OCI-LY7 (cell line): ENCODE results near the gene PLCZ1.

ENCODE experiments used
- EZH2phosphoT487 ChIP-seq: fragments of 200-600 bp; sonication (generic); IDR thresholded peaks from 2 replicates; pipeline ENCODE4 v1.6.1; 2018; ENCODE audit warnings: low read depth, borderline replicate concordance, mild to moderate bottlenecking, mixed run types, antibody characterized with exemption, low read length, moderate library complexity, mixed read lengths
- TF ChIP-seq, protein P1 (sequence below): fragments of 200-600 bp; sonication (generic); conservative IDR thresholded peaks from 2 replicates; pipeline ENCODE4 v1.5.1; 2014; ENCODE audit warnings: mild to moderate bottlenecking, antibody characterized with exemption, low read length, moderate library complexity, mixed read lengths

- TF ChIP-seq, protein P1, sequence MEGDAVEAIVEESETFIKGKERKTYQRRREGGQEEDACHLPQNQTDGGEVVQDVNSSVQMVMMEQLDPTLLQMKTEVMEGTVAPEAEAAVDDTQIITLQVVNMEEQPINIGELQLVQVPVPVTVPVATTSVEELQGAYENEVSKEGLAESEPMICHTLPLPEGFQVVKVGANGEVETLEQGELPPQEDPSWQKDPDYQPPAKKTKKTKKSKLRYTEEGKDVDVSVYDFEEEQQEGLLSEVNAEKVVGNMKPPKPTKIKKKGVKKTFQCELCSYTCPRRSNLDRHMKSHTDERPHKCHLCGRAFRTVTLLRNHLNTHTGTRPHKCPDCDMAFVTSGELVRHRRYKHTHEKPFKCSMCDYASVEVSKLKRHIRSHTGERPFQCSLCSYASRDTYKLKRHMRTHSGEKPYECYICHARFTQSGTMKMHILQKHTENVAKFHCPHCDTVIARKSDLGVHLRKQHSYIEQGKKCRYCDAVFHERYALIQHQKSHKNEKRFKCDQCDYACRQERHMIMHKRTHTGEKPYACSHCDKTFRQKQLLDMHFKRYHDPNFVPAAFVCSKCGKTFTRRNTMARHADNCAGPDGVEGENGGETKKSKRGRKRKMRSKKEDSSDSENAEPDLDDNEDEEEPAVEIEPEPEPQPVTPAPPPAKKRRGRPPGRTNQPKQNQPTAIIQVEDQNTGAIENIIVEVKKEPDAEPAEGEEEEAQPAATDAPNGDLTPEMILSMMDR = no peak
- TF ChIP-seq EZH2phosphoT487 = no peak
Observed at GRCh38 chr12:18751866-18752265, 14.1 kb upstream of the PLCZ1 start.
